ENCODE measurements around the gene ZXDC. TPM values are rescaled to one million over a fixed set of nuclear protein-coding genes. Genes with fewer than 3 reads are reported as not detected.
A peak's percentile ranks its signal among the peaks of the same experiment; 100 is the strongest.

Gene ZXDC
- total RNA-seq, 1 donor from 2014 or later = 36.8 TPM

DNA sequence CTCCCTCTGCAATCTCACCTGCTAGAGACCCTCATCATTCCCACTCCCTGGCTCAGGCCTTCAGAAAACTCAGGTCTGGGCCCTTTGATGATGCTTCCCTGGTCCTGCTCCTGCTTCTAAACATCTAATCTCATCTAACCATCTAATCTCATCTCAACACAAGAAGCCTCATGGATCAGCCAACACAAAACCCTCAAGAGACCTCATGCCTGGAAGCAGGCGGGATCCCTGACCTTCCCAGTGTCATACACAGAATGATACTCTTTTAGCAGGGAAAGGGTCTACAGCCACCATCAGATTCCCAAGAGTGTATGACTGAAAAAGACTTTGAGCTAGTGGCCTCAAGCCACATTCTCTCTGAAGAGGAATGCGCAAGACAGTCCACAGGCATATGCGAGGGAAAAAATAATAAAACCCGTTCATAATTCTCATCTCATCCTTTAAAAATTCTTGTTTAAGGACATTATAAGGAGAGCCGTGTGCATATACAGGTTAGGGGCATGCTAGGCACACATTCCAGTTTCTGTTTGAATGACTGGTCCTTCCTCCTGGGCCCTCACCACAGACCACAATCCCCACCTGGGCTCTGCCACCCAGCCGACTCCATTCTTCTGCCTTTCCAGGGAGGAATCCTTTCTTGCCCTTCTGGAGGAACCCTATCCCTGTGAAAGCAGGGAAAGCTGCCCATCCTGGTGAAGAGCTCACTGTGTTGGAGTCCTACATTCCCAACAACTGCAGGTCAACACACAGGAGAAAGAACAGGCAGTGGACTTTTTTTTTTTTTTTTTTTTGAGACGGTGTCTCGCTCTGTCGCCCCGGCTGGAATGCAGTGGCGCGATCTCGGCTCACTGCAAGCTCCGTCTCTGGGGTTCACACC, 2.2 kb downstream of the ZXDC start:
- H3K4me1 ChIP-seq = peaks cover 51% of the 10 kb centered on the region
- peak overlapping the region; percentile 55 to 88 for H3K4me3 ChIP-seq
- no peaks in the 10 kb centered on the region for H3K9me3 ChIP-seq
- no peaks in the 10 kb centered on the region for H3K27me3 ChIP-seq
- H3K36me3 ChIP-seq = peaks cover 5 to 31% of the 10 kb centered on the region in 2 donors
- no peak for DNase-seq (ENCODE audit: extremely low spot score in 2 of 2)
- H3K27ac ChIP-seq = no peak overlapping the region
- no peak for TF ChIP-seq POLR2A (IDR thresholded peaks at IDR 0.05)
- intact Hi-C loops (cut with DNase I) = loop anchor here (10.0 kb wide), 1 partner anchor 119 kb away; the partner anchor contains the start of gene KLF15

- H3K9me3 ChIP-seq = no peaks in the 10 kb centered on the region
- TF ChIP-seq POLR2A (IDR thresholded peaks at IDR 0.05) (no peak), POLR2AphosphoS5 (IDR thresholded peaks at IDR 0.05; ENCODE audit: insufficient read depth in 1 of 2, low read depth in 1 of 2) (peak in 1 of 2 donors; percentile 93), CTCF (IDR thresholded peaks at IDR 0.05) (no peak)
- peaks cover 5 to 39% of the 10 kb centered on the region in 2 donors for H3K36me3 ChIP-seq
- peaks cover 51% of the 10 kb centered on the region for H3K4me1 ChIP-seq
- H3K27me3 ChIP-seq = no peaks in the 10 kb centered on the region
- peak overlapping the region; percentile 29 for H3K27ac ChIP-seq
- intact Hi-C loops (cut with DNase I) = loop anchor here (10.0 kb wide), 1 partner anchor 118 kb away; the partner anchor contains the start of gene KLF15
- H3K4me3 ChIP-seq = peak overlapping the region; percentile 9 to 88
- peak in 1 of 2 donors; percentile 91 for DNase-seq (ENCODE audit: extremely low spot score in 2 of 2)
Measured at GRCh38 chr3:126472277-126473006, 3.2 kb downstream of the ZXDC start.

GRCh38 chr3:126469479-126469878, 6.2 kb downstream of the ZXDC start:
- no peak overlapping the region for H3K27ac ChIP-seq
- H3K4me3 ChIP-seq = no peak overlapping the region
- no peak for TF ChIP-seq CTCF (IDR thresholded peaks at IDR 0.05)
- no peak for TF ChIP-seq POLR2A (IDR thresholded peaks at IDR 0.05)
- TF ChIP-seq POLR2AphosphoS5 (IDR thresholded peaks at IDR 0.05; ENCODE audit: insufficient read depth in 1 of 2, low read depth in 1 of 2) = no peak
- no peaks in the 10 kb centered on the region for H3K9me3 ChIP-seq
- no peaks in the 10 kb centered on the region for H3K27me3 ChIP-seq
- peaks cover 5 to 66% of the 10 kb centered on the region in 2 donors for H3K36me3 ChIP-seq
- no peak for DNase-seq (ENCODE audit: extremely low spot score in 2 of 2)
- intact Hi-C loops (cut with DNase I) = no loop called here
- peaks cover 45% of the 10 kb centered on the region for H3K4me1 ChIP-seq

DNA sequence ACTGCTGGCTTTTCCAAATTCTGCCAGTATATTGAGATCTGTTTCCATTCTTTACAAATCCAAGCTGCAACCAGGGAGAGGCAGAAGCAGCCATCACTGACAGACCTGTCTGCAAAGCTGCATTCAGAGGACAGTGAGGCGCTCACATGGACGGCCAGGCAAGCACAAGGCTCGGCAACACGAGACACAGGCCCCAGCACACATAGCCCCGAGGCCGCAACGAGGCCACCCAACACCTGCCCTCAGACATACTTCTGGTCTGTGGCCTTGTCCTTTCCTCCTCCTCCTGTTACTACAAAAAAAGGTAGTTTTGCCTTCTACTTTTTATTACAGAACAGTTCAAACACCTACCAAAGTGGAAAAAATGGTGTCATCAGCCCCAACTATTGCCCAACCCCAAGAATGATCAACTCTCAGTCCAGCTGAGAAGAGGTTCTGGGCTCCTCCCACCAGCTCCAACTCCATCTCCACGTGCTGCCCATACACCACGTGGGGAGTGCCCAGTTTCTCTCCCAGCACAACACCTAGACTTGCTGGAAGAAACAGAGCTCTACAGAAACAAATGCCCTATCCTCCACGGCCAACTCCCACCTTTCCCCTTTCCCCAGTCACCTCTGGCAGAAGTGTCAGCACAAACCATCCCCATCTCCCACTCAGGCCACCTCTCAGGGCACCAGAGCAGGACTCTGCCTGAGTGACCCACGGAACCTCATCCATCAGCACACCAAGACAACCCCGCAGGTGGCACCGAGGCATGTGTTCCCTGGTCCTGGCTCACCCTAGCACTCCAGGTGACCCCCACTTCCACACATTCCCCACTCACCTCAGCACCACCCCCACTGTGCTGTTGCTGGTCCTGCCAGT, 7.4 kb downstream of the ZXDC start:
- H3K27ac ChIP-seq = no peak overlapping the region
- no peak for TF ChIP-seq CTCF (IDR thresholded peaks at IDR 0.05)
- TF ChIP-seq POLR2A (IDR thresholded peaks at IDR 0.05) = no peak
- TF ChIP-seq POLR2AphosphoS5 (IDR thresholded peaks at IDR 0.05; ENCODE audit: insufficient read depth in 1 of 2, low read depth in 1 of 2) = no peak
- H3K4me1 ChIP-seq = peaks cover 32% of the 10 kb centered on the region
- no peaks in the 10 kb centered on the region for H3K27me3 ChIP-seq
- intact Hi-C loops (cut with DNase I) = no loop called here
- peaks cover 5 to 78% of the 10 kb centered on the region in 2 donors for H3K36me3 ChIP-seq
- no peak overlapping the region for H3K4me3 ChIP-seq
- no peak for DNase-seq (ENCODE audit: extremely low spot score in 2 of 2)
- no peaks in the 10 kb centered on the region for H3K9me3 ChIP-seq

- Histone ChIP-seq H3K9me3 (no peaks in the 10 kb centered on the region), H3K27ac (no peak overlapping the region), H3K4me3 (no peak overlapping the region), H3K4me1 (peaks cover 26% of the 10 kb centered on the region), H3K36me3 (peaks cover 5 to 85% of the 10 kb centered on the region in 2 donors), H3K27me3 (no peaks in the 10 kb centered on the region)
- TF ChIP-seq POLR2AphosphoS5 (IDR thresholded peaks at IDR 0.05; ENCODE audit: insufficient read depth in 1 of 2, low read depth in 1 of 2) = no peak
- TF ChIP-seq POLR2A (IDR thresholded peaks at IDR 0.05) = no peak
- TF ChIP-seq CTCF (IDR thresholded peaks at IDR 0.05) = no peak
- no peak for DNase-seq (ENCODE audit: extremely low spot score in 2 of 2)
- intact Hi-C loops (cut with DNase I) = no loop called here
Measured at GRCh38 chr3:126467611-126467955, 8.1 kb downstream of the ZXDC start.
